Astrocyte of the spinal cord (primary cell): Measurements from ENCODE around the gene ARHGEF16.
A peak's percentile ranks its signal among the peaks of the same experiment; 100 is the strongest.

Experiments
- DNase-seq: peaks from one replicate; pipeline ENCODE4 v3.0.0; 2011; ENCODE audit warnings: low read depth, low spot score
- H3K4me3 ChIP-seq: 2 replicates; pipeline ENCODE4 v1.5.1; 2011; ENCODE audit warnings: low read depth, mild to moderate bottlenecking, low read length, moderate library complexity
- in situ Hi-C: cut with HindIII; loops from 2 replicates; pipeline ENCODE4 v1.10.0; 2017; ENCODE audit warnings: low sequenced_read_pairs
- TF ChIP-seq, protein P1 (sequence below): IDR thresholded peaks from 2 replicates; pipeline ENCODE4 v1.5.1; 2012; ENCODE audit warnings: low read depth, mild to moderate bottlenecking, low read length, inconsistent platforms

ARHGEF16 gene

DNA sequence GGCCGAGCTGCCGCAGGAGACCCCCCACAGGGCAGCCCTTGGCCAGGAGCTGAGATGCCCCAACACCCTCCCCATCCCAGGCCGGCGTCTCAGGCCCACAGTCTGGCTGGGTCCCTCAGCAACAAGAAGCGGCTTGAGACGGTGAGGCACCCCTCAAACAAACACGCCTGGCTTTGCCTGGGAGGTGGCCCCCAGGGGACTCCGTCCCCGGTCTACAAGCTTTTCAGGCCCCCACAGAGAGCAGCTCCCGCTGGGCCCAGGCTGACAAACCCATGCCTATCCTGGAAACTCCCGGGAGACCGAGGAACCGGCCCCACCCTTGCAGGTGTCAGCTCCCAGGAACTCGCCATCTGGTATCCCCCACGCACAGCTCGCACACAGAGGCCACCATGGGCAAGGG, 67.0 kb downstream of the ARHGEF16 start:
- TF ChIP-seq, protein P1, sequence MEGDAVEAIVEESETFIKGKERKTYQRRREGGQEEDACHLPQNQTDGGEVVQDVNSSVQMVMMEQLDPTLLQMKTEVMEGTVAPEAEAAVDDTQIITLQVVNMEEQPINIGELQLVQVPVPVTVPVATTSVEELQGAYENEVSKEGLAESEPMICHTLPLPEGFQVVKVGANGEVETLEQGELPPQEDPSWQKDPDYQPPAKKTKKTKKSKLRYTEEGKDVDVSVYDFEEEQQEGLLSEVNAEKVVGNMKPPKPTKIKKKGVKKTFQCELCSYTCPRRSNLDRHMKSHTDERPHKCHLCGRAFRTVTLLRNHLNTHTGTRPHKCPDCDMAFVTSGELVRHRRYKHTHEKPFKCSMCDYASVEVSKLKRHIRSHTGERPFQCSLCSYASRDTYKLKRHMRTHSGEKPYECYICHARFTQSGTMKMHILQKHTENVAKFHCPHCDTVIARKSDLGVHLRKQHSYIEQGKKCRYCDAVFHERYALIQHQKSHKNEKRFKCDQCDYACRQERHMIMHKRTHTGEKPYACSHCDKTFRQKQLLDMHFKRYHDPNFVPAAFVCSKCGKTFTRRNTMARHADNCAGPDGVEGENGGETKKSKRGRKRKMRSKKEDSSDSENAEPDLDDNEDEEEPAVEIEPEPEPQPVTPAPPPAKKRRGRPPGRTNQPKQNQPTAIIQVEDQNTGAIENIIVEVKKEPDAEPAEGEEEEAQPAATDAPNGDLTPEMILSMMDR, result no peak

DNA sequence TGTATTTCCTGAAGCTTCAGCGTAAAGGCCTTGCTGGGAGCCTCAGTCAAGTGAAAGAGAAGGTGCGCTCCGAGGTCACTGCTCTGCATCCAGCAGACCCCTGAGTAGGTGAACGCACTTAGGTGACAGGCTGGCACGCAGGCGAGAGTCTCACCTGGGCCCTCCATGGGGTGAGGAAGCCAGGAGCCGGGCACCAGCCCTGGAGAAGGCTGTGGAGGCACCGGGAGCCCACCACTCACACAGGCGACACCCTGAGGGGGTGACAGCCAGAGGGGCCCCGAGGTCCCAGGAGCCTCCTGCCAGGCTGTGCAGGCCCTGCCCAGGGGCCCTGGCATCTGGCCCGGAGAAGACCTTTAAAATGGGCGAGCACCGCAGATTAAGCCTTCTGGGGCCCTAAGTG, 67.6 kb downstream of the ARHGEF16 start:
- DNase-seq, result no peak
- in situ Hi-C loops, result no loop called here
- TF ChIP-seq, protein P1, result no peak
- H3K4me3 ChIP-seq, result no peak overlapping the region

More for the DNA sequence above, 67.0 kb downstream of the ARHGEF16 start:
- H3K4me3 ChIP-seq, result no peak overlapping the region
- in situ Hi-C loops, result no loop called here
- no peak for DNase-seq

- DNase-seq, result peak; percentile 53
- H3K4me3 ChIP-seq, result no peak overlapping the region
- TF ChIP-seq, protein P1, result no peak
- in situ Hi-C loops, result no loop called here
Observed at GRCh38 chr1:3522564-3523265, 68.2 kb downstream of the ARHGEF16 start.

DNA sequence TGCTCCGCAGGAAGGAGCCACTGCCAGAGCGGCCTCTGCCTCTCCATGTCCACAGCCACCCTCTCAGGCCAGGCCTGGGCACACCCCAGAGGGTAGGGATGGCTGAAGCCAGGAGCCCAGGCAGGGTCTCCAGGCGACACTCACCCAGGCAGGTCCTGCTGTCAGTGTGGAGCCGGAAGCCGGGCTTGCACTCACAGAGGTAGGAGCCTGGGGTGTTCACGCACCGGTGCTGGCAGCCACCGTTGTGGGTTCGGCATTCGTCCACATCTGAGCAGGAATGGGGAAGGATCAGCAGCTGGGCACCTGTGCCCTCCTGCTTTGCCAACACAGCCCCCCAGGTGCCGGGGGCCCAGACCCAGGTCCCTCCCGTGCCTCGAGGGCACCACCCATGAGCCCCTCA, 69.5 kb downstream of the ARHGEF16 start:
- DNase-seq, result no peak
- TF ChIP-seq, protein P1, result no peak
- no peak overlapping the region for H3K4me3 ChIP-seq
- in situ Hi-C loops, result no loop called here

DNA sequence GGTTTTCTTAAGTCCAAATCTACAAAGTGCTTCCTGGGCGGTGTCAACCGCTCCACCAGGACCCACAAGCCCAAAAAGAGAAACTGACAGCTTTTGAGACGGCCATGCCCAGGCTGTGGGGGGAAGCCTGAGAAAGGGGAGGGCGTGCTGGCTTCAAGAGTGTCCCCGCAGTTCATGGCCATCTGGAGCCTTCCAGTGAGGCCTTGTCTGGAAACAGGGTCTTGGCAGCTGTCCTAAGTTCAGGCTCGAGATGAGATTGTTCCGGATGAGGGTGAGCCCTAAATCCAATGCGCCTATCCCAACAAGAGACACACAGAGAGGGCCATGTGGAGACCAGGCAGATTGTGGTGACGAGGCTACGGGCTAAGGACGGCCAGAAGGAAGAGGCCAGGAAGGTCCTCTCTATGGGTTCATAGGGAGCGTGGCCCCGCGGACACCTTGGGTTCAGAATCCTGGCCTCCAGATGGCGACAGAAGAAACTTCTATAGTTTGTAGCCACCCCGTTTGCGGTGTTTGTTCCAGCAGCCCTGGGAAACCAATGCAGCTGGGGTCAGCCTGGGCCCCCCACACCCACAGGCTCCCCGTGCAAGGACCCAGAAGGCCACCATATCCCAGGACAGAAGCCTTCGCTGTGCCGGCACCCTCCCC, 70.2 kb downstream of the ARHGEF16 start:
- in situ Hi-C loops, result loop anchor here (25.0 kb wide), 1 partner anchor 113 kb away; the partner anchor contains the start of gene TPRG1L
- no peak overlapping the region for H3K4me3 ChIP-seq
- TF ChIP-seq, protein P1, result no peak
- no peak for DNase-seq

DNA sequence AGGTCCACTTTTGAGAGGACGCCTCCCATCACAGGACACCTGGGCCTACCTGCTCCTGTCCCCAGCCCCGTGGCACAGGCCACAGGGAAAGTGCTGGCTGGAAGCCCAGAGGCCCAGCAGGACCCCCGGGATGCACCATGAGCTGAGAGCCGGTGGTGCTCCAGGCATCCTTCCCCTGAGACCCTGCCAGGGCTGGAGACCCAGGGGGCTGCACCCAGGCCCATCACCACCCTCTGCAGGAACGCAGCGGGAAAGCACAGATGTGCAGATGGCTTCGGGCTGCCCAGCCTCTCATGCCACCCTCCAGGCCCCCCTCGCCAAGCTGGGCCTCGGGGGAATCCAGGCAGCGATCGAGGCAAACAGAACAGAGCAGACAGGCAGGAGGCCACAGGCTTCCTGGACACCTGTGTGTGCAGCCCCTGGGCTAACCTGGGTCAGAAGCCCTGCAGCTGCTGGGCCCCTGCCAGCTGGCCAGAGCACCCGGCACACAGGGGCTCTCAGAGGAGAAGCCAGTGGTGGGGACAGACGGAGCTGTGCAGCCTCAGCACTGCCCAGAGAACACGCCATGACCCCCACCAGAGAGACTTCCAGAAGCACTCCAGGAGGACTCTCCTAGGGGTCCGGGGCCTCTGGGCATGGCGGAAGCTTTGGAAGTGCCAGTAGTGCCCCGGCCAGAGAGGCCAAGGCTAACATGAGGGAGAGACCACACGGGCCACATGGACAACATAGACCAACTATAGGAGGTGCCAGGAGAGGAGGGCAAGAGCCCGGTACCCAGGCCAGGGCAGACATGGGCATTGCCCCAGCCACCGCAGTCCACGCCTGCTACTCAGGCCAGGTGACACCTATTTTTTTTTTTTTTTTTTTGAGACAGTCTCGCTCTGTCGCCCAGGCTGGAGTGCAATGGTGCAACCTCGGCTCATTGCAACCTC, 71.4 kb downstream of the ARHGEF16 start:
- no peak for DNase-seq
- TF ChIP-seq, protein P1, result no peak
- in situ Hi-C loops, result loop anchor here (25.0 kb wide), 1 partner anchor 111 kb away; the partner anchor contains the start of gene TPRG1L
- no peak overlapping the region for H3K4me3 ChIP-seq
